ENCODE results near the gene SOCS6. TPM values are rescaled to one million over a fixed set of nuclear protein-coding genes. Genes with fewer than 3 reads are reported as not detected.

Gene SOCS6
- polyA plus RNA-seq, 2 of the 4 experiments (the other 2 are of a cell fraction): 31.2 to 88.2 TPM

DNA sequence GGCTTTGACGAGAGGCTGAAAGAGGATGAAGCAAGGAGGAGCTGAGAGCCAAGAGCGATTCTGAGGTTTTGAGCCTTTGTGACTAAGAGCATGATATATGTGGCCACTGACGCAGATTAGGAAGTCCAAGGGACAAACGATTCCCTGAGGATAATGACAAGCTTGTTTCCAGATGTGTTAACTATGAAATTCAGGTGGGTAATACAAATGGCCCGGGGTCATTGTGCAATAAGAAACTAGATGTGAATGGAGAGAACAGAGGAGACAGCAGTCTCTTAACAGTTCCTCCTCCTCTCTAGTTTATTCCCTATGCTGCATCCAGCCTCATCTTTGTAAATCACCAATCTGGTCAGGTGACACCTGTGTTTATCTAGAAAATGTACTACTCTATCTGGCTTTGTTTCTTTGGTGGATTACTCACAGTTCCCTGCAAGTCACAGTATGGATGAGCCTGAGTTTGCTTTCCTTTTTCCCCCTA, 84.2 kb downstream of the SOCS6 start (continued):
- no peak for TF ChIP-seq CTCF (IDR thresholded peaks at IDR 0.05)

- ATAC-seq (no peak), DNase-seq (ENCODE audit: low read depth in 1 of 2, low spot score in 1 of 2) (peak in 1 of 2 experiments; percentile 55), FAIRE-seq (no peak)
- 46% methylated on average over 2 of the region's 2 CpGs for WGBS (ENCODE audit: missing lambda C conversion rate)
- ChIA-PET CTCF (interaction anchor here (1.4 to 4.0 kb wide), 2 partner anchors 10 to 59 kb away, joined by 5 to 21 read pairs; no protein-coding TSS in a partner anchor), POLR2A (interaction anchor here (1.8 to 3.3 kb wide), 3 partner anchors 11 to 48 kb away, joined by 21 to 36 read pairs (median 32); no protein-coding TSS in a partner anchor)
- Histone ChIP-seq H3K9me3 (peaks cover 22% of the 10 kb centered on the region), H3K4me1 (peaks cover 81% of the 10 kb centered on the region), H3K4me2 (peak overlapping the region; percentile 61), H3K4me3 (no peak overlapping the region), H3K27ac (peak overlapping the region; percentile 97)
- peak; percentile 91; the same call in 1 of the 2 replicates for TF ChIP-seq GATA3 (IDR thresholded peaks at IDR 0.05; ENCODE audit: borderline replicate concordance)
- no peak for TF ChIP-seq CEBPB (IDR thresholded peaks at IDR 0.05)
- 0 out of 5 replicates have a peak, but pooled peaks of 1 of the 2 experiments have one; percentile 2 for TF ChIP-seq RAD21 (conservative IDR thresholded peaks at IDR 0.05 in 1 of 2, IDR thresholded peaks at IDR 0.05 in 1 of 2)
- peak; percentile 56; the same call in 1 of the 2 replicates for TF ChIP-seq HEYL (CRISPR knock-in tag; IDR thresholded peaks at IDR 0.05)
- TF ChIP-seq MAX (IDR thresholded peaks at IDR 0.05): peak; percentile 53
- TF ChIP-seq, protein P1, sequence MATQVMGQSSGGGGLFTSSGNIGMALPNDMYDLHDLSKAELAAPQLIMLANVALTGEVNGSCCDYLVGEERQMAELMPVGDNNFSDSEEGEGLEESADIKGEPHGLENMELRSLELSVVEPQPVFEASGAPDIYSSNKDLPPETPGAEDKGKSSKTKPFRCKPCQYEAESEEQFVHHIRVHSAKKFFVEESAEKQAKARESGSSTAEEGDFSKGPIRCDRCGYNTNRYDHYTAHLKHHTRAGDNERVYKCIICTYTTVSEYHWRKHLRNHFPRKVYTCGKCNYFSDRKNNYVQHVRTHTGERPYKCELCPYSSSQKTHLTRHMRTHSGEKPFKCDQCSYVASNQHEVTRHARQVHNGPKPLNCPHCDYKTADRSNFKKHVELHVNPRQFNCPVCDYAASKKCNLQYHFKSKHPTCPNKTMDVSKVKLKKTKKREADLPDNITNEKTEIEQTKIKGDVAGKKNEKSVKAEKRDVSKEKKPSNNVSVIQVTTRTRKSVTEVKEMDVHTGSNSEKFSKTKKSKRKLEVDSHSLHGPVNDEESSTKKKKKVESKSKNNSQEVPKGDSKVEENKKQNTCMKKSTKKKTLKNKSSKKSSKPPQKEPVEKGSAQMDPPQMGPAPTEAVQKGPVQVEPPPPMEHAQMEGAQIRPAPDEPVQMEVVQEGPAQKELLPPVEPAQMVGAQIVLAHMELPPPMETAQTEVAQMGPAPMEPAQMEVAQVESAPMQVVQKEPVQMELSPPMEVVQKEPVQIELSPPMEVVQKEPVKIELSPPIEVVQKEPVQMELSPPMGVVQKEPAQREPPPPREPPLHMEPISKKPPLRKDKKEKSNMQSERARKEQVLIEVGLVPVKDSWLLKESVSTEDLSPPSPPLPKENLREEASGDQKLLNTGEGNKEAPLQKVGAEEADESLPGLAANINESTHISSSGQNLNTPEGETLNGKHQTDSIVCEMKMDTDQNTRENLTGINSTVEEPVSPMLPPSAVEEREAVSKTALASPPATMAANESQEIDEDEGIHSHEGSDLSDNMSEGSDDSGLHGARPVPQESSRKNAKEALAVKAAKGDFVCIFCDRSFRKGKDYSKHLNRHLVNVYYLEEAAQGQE (IDR thresholded peaks at IDR 0.05): no peak
- TF ChIP-seq EP300 (IDR thresholded peaks at IDR 0.05): peak in 1 of 2 experiments; percentile 60; a peak in 2 of 5 replicates
Measured at GRCh38 chr18:70374154-70374553, 85.3 kb downstream of the SOCS6 start.

- TF ChIP-seq NFE2L2 (conservative IDR thresholded peaks at IDR 0.05; ENCODE audit: low read length): no peak
- no peak for TF ChIP-seq MAZ (IDR thresholded peaks at IDR 0.05; ENCODE audit: borderline replicate concordance, low read depth, low read length)
- no peak for TF ChIP-seq JUN (IDR thresholded peaks at IDR 0.05)
- no peak for TF ChIP-seq ZSCAN20 (CRISPR knock-in tag; IDR thresholded peaks at IDR 0.05)
- TF ChIP-seq HOXB13 (CRISPR knock-in tag; IDR thresholded peaks at IDR 0.05; ENCODE audit: low read depth): peak; percentile 67; the same call in 1 of the 2 replicates
- no peak for TF ChIP-seq HOXA7 (CRISPR knock-in tag; IDR thresholded peaks at IDR 0.05)
- peak overlapping the region; percentile 72 for H3K4me2 ChIP-seq
- peaks cover 77% of the 10 kb centered on the region for H3K4me1 ChIP-seq
- POLR2A ChIA-PET: interaction anchor here (0.8 to 1.3 kb wide), 4 partner anchors 19 to 54 kb away, joined by 3 to 8 read pairs (median 5); no protein-coding TSS in a partner anchor
- CTCF ChIA-PET: interaction anchor here (0.9 kb wide), 1 partner anchor 75 kb away, joined by 3 read pairs; no protein-coding TSS in a partner anchor
- H3K27ac ChIP-seq: peak overlapping the region; percentile 92 to 97
- H3K9me3 ChIP-seq: peaks cover 8% of the 10 kb centered on the region
- FAIRE-seq (no peak), DNase-seq (ENCODE audit: low read depth in 1 of 2, low spot score in 1 of 2) (no peak), ATAC-seq (no peak)
- 75% methylated on average over 15 of the region's 15 CpGs for WGBS (ENCODE audit: missing lambda C conversion rate)
- no peak overlapping the region for H3K4me3 ChIP-seq
Measured at GRCh38 chr18:70376137-70376913, 87.5 kb downstream of the SOCS6 start.

All from A549 (cell line).